Fibroblast of the aortic adventitia (primary cell): ENCODE measurements around the gene LHX4. TPM values are rescaled to one million over a fixed set of nuclear protein-coding genes. Genes with fewer than 3 reads are reported as not detected.

Experiments used
- DNase-seq: peaks from one replicate; pipeline ENCODE4 v3.0.0-alpha.2; 2010; ENCODE audit warnings: low read depth
- H3K4me3 ChIP-seq: 2 replicates; pipeline ENCODE4 v1.5.1; 2011; ENCODE audit warnings: low read depth, mild to moderate bottlenecking, control low read depth, low read length, moderate library complexity
- total RNA-seq: library from RNA; depleted of rRNA; stranded (reverse); fragments of >200 nt; gene quantifications from 2 replicates; pipeline ENCODE4 v1.2.3, GENCODE V29; 2012; ENCODE audit warnings: low replicate concordance
- TF ChIP-seq, protein P1 (sequence below): IDR thresholded peaks from 2 replicates; pipeline ENCODE4 v1.5.1; 2011; ENCODE audit warnings: mild to moderate bottlenecking, low read length, control low read depth, inconsistent platforms; ENCODE audit not compliant: insufficient read depth

LHX4 gene
- total RNA-seq, 1 donor, result under 0.01 TPM

DNA sequence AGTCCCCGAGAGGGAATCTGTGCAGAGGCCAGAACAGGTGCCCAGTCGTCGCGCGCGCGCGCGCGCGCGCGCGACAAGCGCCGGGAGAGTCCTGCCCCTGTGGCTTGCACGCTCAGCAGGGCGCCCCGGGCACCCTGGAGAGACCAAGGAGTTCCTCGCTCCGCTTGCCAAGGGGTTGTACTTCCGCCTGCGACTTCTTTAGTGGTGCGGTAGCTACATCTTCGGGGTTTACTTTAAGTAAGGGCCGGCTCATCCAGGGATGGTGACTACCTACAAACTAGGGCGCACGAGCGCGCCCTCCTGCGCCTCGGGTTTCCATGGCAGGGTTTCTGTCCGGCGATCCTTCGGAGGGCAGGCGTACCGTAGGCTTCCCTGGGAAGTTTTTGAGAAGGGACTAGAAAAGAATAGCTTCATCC is 1.4 kb downstream of the LHX4 start:
- TF ChIP-seq, protein P1, sequence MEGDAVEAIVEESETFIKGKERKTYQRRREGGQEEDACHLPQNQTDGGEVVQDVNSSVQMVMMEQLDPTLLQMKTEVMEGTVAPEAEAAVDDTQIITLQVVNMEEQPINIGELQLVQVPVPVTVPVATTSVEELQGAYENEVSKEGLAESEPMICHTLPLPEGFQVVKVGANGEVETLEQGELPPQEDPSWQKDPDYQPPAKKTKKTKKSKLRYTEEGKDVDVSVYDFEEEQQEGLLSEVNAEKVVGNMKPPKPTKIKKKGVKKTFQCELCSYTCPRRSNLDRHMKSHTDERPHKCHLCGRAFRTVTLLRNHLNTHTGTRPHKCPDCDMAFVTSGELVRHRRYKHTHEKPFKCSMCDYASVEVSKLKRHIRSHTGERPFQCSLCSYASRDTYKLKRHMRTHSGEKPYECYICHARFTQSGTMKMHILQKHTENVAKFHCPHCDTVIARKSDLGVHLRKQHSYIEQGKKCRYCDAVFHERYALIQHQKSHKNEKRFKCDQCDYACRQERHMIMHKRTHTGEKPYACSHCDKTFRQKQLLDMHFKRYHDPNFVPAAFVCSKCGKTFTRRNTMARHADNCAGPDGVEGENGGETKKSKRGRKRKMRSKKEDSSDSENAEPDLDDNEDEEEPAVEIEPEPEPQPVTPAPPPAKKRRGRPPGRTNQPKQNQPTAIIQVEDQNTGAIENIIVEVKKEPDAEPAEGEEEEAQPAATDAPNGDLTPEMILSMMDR, result no peak
- peak; percentile 32 for DNase-seq
- peak overlapping the region; percentile 62 for H3K4me3 ChIP-seq

- DNase-seq, result no peak
- H3K4me3 ChIP-seq, result no peak overlapping the region
- TF ChIP-seq, protein P1, result no peak
Observed at GRCh38 chr1:180231936-180232335, 1.9 kb downstream of the LHX4 start.

GRCh38 chr1:180232521-180233043 is 2.5 kb downstream of the LHX4 start:
- TF ChIP-seq, protein P1, result no peak
- H3K4me3 ChIP-seq, result no peak overlapping the region
- no peak for DNase-seq

- no peak overlapping the region for H3K4me3 ChIP-seq
- no peak for DNase-seq
- TF ChIP-seq, protein P1, result no peak
Observed at GRCh38 chr1:180233191-180234011, 3.3 kb downstream of the LHX4 start.

DNA sequence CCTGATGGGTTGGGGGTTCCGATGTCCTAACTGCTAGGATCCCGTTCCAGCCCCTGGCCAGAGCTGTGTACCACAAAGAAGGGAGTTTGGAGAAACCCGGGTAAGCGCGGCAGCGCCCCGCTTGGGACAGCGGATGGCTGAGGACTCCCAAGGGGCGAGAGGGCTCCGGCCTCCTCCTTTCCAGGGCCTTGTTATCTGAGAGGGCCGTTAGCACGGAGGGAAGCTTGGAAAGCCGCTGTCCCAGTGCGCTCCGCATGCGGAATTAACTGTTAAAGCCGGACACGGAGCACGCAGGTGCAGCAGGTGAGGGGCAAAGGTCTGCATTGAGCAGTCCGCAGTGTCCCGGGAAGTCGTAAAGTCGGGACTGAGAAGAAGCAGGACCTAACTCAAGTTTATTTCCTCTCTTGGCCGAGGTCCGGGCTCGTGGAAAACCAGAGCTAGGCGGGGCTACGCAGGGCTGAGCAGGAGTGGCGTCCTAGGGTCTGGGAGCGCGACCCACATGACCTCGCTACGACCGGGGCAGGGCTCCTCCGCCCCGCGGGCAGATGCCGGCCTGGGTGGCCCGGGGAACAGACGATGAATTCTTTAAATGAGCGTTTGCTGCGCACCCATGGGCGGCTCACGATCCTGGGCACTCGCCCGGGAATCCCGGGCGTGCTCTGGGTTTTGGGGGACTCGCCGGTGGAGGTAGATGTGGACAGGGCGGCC is 4.5 kb downstream of the LHX4 start:
- TF ChIP-seq, protein P1, result no peak
- H3K4me3 ChIP-seq, result no peak overlapping the region
- no peak for DNase-seq

DNA sequence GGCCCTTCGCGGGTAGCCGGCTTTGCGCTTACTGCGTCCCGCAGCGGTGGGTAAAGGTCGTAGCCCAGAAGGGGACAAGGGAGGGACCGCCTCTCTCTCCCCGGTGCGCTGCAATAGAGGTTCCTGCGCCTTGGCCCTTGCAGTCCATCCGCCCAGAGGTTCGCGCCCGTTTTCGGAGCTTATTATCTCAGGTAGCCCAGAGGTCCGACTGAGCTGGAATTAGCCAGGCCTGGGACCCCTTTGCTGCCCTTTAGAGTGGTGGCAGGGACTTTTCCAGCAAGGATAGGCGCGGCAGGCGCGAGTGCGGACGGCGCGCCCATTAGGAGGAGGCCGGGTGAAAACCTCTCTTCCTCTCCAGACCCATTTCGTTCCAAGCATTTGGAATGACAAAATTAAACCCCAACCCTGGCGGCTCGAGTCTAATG is 5.0 kb downstream of the LHX4 start:
- TF ChIP-seq, protein P1, result no peak
- no peak for DNase-seq
- no peak overlapping the region for H3K4me3 ChIP-seq
